ENCODE measurements around the gene PKD1L1.

DNA sequence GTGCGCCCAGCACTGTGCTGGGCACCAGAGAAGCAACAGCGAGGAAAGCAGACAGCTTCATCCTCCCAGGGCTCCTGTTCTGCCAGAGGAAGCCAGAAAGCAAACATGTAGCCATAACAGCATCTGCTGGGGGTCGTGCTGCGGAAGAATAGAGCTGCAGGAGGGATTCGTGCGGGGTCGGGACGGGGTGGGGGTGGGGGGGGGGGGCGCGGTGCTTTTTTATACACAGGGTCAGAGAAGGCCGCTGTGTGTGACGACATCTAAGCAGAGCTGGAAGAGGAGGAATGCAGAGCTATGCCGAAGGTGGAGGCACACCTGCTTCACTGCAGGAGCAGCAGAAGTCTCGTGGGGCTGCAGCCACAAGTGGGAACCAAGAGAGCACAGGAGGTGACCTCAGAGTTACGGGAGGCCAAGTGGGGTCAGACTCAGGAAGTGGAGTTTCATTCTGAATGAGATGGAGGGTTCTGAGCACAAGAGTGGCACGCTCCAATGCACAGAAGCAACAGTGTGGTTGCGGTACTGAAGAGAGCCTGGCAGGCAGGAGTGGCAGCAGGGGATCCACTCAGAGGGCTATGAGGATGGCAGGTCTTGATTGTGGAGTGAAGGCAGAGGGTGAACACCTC is 11.1 kb downstream of the PKD1L1 start:
- no peak for TF ChIP-seq EP300 (conservative IDR thresholded peaks at IDR 0.05; ENCODE audit: poor library complexity, severe bottlenecking)
- TF ChIP-seq, protein P1, sequence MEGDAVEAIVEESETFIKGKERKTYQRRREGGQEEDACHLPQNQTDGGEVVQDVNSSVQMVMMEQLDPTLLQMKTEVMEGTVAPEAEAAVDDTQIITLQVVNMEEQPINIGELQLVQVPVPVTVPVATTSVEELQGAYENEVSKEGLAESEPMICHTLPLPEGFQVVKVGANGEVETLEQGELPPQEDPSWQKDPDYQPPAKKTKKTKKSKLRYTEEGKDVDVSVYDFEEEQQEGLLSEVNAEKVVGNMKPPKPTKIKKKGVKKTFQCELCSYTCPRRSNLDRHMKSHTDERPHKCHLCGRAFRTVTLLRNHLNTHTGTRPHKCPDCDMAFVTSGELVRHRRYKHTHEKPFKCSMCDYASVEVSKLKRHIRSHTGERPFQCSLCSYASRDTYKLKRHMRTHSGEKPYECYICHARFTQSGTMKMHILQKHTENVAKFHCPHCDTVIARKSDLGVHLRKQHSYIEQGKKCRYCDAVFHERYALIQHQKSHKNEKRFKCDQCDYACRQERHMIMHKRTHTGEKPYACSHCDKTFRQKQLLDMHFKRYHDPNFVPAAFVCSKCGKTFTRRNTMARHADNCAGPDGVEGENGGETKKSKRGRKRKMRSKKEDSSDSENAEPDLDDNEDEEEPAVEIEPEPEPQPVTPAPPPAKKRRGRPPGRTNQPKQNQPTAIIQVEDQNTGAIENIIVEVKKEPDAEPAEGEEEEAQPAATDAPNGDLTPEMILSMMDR (IDR thresholded peaks at IDR 0.05; ENCODE audit: poor library complexity, severe bottlenecking) = no peak
- TF ChIP-seq SMC3 (conservative IDR thresholded peaks at IDR 0.05; ENCODE audit: poor library complexity) = no peak
- TF ChIP-seq EZH2 (IDR thresholded peaks at IDR 0.05; ENCODE audit: borderline replicate concordance, insufficient read depth, low read length, poor library complexity, severe bottlenecking) = no peak
- TF ChIP-seq RAD21 (conservative IDR thresholded peaks at IDR 0.05) = no peak
- no peak for TF ChIP-seq POLR2AphosphoS5 (IDR thresholded peaks at IDR 0.05)
- TF ChIP-seq MXI1 (conservative IDR thresholded peaks at IDR 0.05; ENCODE audit: poor library complexity, severe bottlenecking) = no peak
- TF ChIP-seq, protein P2, sequence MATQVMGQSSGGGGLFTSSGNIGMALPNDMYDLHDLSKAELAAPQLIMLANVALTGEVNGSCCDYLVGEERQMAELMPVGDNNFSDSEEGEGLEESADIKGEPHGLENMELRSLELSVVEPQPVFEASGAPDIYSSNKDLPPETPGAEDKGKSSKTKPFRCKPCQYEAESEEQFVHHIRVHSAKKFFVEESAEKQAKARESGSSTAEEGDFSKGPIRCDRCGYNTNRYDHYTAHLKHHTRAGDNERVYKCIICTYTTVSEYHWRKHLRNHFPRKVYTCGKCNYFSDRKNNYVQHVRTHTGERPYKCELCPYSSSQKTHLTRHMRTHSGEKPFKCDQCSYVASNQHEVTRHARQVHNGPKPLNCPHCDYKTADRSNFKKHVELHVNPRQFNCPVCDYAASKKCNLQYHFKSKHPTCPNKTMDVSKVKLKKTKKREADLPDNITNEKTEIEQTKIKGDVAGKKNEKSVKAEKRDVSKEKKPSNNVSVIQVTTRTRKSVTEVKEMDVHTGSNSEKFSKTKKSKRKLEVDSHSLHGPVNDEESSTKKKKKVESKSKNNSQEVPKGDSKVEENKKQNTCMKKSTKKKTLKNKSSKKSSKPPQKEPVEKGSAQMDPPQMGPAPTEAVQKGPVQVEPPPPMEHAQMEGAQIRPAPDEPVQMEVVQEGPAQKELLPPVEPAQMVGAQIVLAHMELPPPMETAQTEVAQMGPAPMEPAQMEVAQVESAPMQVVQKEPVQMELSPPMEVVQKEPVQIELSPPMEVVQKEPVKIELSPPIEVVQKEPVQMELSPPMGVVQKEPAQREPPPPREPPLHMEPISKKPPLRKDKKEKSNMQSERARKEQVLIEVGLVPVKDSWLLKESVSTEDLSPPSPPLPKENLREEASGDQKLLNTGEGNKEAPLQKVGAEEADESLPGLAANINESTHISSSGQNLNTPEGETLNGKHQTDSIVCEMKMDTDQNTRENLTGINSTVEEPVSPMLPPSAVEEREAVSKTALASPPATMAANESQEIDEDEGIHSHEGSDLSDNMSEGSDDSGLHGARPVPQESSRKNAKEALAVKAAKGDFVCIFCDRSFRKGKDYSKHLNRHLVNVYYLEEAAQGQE (IDR thresholded peaks at IDR 0.05; ENCODE audit: borderline replicate concordance) = no peak
- TF ChIP-seq TAF1 (IDR thresholded peaks at IDR 0.05; ENCODE audit: low read depth) = no peak

Measured in neural cell (in vitro differentiated cells).